Mesenchymal stem cell (in vitro differentiated cells and primary cell): ENCODE measurements around the gene AMZ1.

ENCODE experiments used
- DNase-seq: peaks from one replicate; pipeline ENCODE4 v3.0.0-alpha.2; 2013
- H2AFZ ChIP-seq: one replicate; pipeline ENCODE4 v1.6.1; 2013; ENCODE audit warnings: low read depth, mild to moderate bottlenecking, control low read depth, inconsistent platforms, low read length, moderate library complexity
- H2AK5ac ChIP-seq: 2 replicates; pipeline ENCODE4 v1.6.1; 2013; ENCODE audit warnings: low read length, moderate library complexity, mild to moderate bottlenecking, inconsistent platforms; ENCODE audit not compliant: severe bottlenecking
- H2BK120ac ChIP-seq: one replicate; pipeline ENCODE4 v1.6.1; 2013; ENCODE audit warnings: low read depth, mild to moderate bottlenecking, inconsistent platforms, low read length, moderate library complexity
- H2BK12ac ChIP-seq, 2 experiments: one replicate each; pipeline ENCODE4 v1.6.1; 2013; ENCODE audit warnings: inconsistent platforms in 2 of 2, low read length in 2 of 2, mild to moderate bottlenecking in 2 of 2, moderate library complexity in 2 of 2, control low read depth in 1 of 2
- H2BK15ac ChIP-seq: one replicate; pipeline ENCODE4 v1.6.1; 2013; ENCODE audit warnings: mild to moderate bottlenecking, low read depth, inconsistent platforms; ENCODE audit not compliant: poor library complexity, severe bottlenecking
- H2BK5ac ChIP-seq: 2 replicates; pipeline ENCODE4 v1.6.1; 2013; ENCODE audit warnings: low read depth, mild to moderate bottlenecking, low read length, control low read depth, inconsistent platforms; ENCODE audit not compliant: poor library complexity, severe bottlenecking
- H3K14ac ChIP-seq, 2 experiments: one replicate each; pipeline ENCODE4 v1.6.1; 2013; ENCODE audit warnings: inconsistent platforms in 2 of 2, low read length in 2 of 2, control low read depth in 1 of 2, mild to moderate bottlenecking in 1 of 2, moderate library complexity in 1 of 2
- H3K18ac ChIP-seq, 2 experiments: one replicate each; pipeline ENCODE4 v1.6.1; 2013; ENCODE audit warnings: inconsistent platforms in 2 of 2, low read length in 2 of 2, control low read depth in 1 of 2, low read depth in 1 of 2, mild to moderate bottlenecking in 1 of 2
- H3K23ac ChIP-seq, 2 experiments: one replicate each; pipeline ENCODE4 v1.6.1; 2013; ENCODE audit warnings: inconsistent platforms in 2 of 2, low read length in 2 of 2, mild to moderate bottlenecking in 2 of 2, moderate library complexity in 2 of 2, control low read depth in 1 of 2
- H3K27ac ChIP-seq: 2 replicates; pipeline ENCODE4 v1.5.1; 2013; ENCODE audit warnings: mild to moderate bottlenecking, moderate library complexity, low read length, control low read depth, inconsistent platforms; ENCODE audit not compliant: poor library complexity, severe bottlenecking
- H3K27me3 ChIP-seq, 2 experiments: 2 replicates each; pipeline versions ENCODE4 v1.6.1 to v1.7.0; 2013; ENCODE audit warnings: low read length in 2 of 2, mild to moderate bottlenecking in 2 of 2, moderate library complexity in 2 of 2, control low read depth in 1 of 2, inconsistent platforms in 1 of 2; ENCODE audit not compliant: control insufficient read depth in 1 of 2, insufficient read depth in 1 of 2
- H3K36me3 ChIP-seq, 2 experiments: 2 replicates each; pipeline versions ENCODE4 v1.6.1 to v1.7.0; 2013; ENCODE audit warnings: low read length in 2 of 2, control low read depth in 1 of 2, inconsistent platforms in 1 of 2, low read depth in 1 of 2, mild to moderate bottlenecking in 1 of 2; ENCODE audit not compliant: insufficient read depth in 2 of 2, control insufficient read depth in 1 of 2
- H3K4ac ChIP-seq, 2 experiments: one replicate each; pipeline ENCODE4 v1.6.1; 2013; ENCODE audit warnings: inconsistent platforms in 2 of 2, low read length in 2 of 2, mild to moderate bottlenecking in 2 of 2, moderate library complexity in 2 of 2, control low read depth in 1 of 2, low read depth in 1 of 2
- H3K4me1 ChIP-seq: 2 replicates; pipeline ENCODE4 v1.6.1; 2013; ENCODE audit warnings: low read depth, low read length, control low read depth; ENCODE audit not compliant: control insufficient read depth, insufficient read depth
- H3K4me2 ChIP-seq: 2 replicates; pipeline ENCODE4 v1.6.1; 2013; ENCODE audit warnings: low read length, mild to moderate bottlenecking, inconsistent platforms; ENCODE audit not compliant: poor library complexity, severe bottlenecking
- H3K4me3 ChIP-seq, 2 experiments: 2 replicates each; pipeline versions ENCODE4 v1.5.1 to v1.7.0; 2013; ENCODE audit warnings: low read length in 2 of 2, mild to moderate bottlenecking in 2 of 2, control low read depth in 1 of 2, low read depth in 1 of 2; ENCODE audit not compliant: insufficient read depth in 1 of 2
- H3K79me1 ChIP-seq: replicated peaks from 2 replicates; pipeline ENCODE4 v1.6.1; 2013; ENCODE audit warnings: mild to moderate bottlenecking, control low read depth, low read length, inconsistent platforms; ENCODE audit not compliant: poor library complexity, severe bottlenecking
- H3K9ac ChIP-seq: 2 replicates; pipeline ENCODE4 v1.7.0; 2013; ENCODE audit warnings: mild to moderate bottlenecking, low read length, moderate library complexity
- H3K9me3 ChIP-seq: 2 replicates; pipeline ENCODE4 v1.7.0; 2013; ENCODE audit warnings: mild to moderate bottlenecking, low read length; ENCODE audit not compliant: control insufficient read depth
- H4K8ac ChIP-seq: one replicate; pipeline ENCODE4 v1.6.1; 2013; ENCODE audit warnings: inconsistent platforms, mild to moderate bottlenecking, low read length, moderate library complexity
- H4K91ac ChIP-seq: one replicate; pipeline ENCODE4 v1.6.1; 2013; ENCODE audit warnings: mild to moderate bottlenecking, low read length, inconsistent platforms
- WGBS: methylation state at CpG from one replicate; pipeline ENCODE4 v1.1.7; 2013; ENCODE audit warnings: mixed read lengths; 5-methylcytosine and 5-hydroxymethylcytosine counted together

AMZ1 gene

DNA sequence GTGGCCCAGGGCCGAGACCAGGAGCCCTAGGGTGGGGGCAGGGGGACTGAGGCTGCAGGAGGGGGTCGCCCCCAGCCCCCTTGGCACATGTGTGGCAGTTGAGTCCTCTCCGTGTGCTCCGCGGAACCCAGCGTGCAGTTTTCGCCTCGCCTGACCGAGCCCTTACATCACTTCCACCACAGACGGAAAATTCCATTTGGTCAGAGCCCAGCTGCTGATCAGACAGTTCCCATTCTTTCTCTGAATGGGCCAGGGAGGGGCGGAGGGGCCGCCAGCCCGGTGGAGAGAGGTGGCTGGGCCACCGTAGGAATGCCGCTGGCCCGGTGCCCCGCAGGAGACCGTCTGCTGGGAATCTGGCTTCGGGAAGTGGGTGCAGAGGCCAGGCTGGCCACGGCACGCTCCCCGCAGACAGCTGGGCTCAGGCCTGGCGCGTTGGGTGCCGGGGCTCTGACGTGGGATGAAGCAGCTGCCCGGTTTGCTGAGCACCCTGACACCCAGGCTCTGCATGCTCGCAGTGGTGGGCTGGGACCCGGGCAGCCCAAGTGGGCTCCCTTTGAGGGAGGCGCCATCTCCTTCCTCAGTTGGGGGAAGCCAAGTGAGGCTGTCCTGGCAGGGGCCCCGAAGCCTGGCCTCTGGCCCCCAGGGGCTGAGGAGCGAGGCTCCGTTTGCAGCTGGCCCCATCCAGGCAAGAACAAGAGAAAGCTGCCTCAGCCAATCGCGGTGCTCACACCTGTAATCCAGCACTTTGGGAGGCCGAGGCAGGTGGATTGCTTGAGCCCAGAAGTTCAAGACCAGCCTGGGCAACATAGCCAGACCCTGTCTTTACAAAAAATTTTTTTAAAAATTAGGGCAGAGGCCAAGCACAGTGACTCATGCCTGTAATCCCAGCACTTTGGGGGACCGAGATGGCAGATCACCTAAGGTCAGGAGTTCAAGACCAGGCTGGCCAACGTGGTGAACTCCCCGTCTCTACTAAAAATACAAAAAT, 46.3 kb upstream of the AMZ1 start:
- Histone ChIP-seq H3K27me3 (no peaks in the 10 kb centered on the region), H2BK15ac (no peak overlapping the region), H2BK5ac (peak overlapping the region; percentile 91), H3K14ac (peak overlapping the region in 1 of 2 experiments; percentile 85), H3K27ac (peak overlapping the region; percentile 99), H3K9me3 (no peaks in the 10 kb centered on the region), H4K91ac (peak overlapping the region; percentile 55), H3K4me2 (peak overlapping the region; percentile 18), H4K8ac (peak overlapping the region; percentile 86), H2AFZ (no peak overlapping the region), H3K18ac (peak overlapping the region; percentile 87 to 88), H3K23ac (no peak overlapping the region), H2BK12ac (peak overlapping the region in 1 of 2 experiments; percentile 59), H3K4me1 (peaks cover 85% of the 10 kb centered on the region), H3K36me3 (peaks cover 0 to 65% of the 10 kb centered on the region in 2 experiments), H2BK120ac (peak overlapping the region; percentile 88), H3K9ac (peak overlapping the region; percentile 62), H3K79me1 (no peaks in the 10 kb centered on the region), H3K4ac (peak overlapping the region; percentile 49 to 83), H2AK5ac (peak overlapping the region; percentile 57), H3K4me3 (peak overlapping the region in 1 of 2 experiments; percentile 53)
- WGBS, result 35% methylated on average over 38 of the region's 39 CpGs
- peak; percentile 98 for DNase-seq

DNA sequence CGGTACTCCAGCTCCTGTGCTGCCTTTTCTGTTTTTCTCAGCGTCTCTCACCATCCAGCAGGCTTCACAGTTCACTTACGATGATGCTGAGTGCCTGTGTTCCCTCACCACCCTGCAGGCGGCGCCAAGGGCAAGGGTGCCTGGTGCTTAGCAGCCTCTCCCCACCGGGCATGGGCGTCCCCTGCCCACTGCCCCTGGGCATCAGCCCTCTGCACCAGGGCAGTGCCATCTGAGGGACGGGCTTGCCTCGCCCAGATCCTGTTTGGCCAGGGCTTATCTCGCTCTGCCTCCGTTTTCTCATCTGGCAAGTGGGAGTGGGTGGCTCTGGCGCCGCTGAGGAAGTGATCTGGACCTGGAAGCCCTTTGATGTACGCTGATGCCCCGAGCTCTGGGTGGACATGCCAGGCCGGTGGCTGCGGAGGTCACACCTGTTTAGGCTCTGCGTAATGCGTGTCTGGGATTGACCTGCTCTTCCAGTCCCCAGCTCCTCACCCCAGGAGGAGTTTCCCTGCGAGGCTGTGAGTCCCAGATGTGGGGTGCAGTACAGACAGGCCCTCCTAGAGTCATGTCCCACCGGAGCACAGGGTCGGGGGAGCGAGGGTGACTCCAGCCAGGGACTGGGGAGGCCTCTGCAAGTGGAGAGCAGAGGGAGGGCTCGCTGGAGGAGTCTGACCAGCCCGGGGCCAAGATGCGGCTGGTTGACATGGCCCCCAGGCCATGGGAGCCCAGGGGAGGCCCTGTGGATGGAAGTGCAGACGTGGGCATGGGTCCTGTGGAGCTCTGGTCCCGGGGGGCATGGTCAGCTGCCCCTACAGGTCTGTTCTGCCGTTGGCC, 44.4 kb upstream of the AMZ1 start:
- H2AK5ac ChIP-seq, result peak overlapping the region; percentile 87
- no peak overlapping the region for H3K4me2 ChIP-seq

DNA sequence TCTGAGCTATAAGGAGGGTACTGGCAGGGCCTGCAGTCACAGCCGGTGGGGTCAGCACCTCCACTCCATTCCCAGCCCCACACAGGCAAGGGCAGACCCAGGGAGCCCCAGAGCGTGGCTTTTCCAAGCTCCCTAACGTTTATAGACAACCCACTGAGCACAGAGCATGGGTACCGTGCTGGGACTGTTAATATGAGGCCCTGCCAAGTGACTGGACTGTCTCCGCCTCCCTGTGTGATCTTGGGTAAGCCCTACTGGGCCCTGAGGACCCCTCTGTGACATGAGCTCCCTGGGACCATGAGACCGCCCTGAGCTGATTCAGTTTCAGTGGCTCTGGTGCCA, 43.8 kb upstream of the AMZ1 start:
- Histone ChIP-seq H3K4me2 (no peak overlapping the region), H4K8ac (peak overlapping the region; percentile 46), H3K4me3 (no peak overlapping the region), H2BK15ac (peak overlapping the region; percentile 26), H3K9ac (no peak overlapping the region), H2BK12ac (peak overlapping the region in 1 of 2 experiments; percentile 87), H3K79me1 (peaks cover 5% of the 10 kb centered on the region), H3K9me3 (no peaks in the 10 kb centered on the region), H2AK5ac (peak overlapping the region; percentile 87), H3K27me3 (no peaks in the 10 kb centered on the region), H2BK120ac (no peak overlapping the region), H4K91ac (peak overlapping the region; percentile 34), H2BK5ac (no peak overlapping the region), H3K18ac (peak overlapping the region in 1 of 2 experiments; percentile 71), H3K27ac (peak overlapping the region; percentile 70), H3K4ac (peak overlapping the region in 1 of 2 experiments; percentile 18), H3K36me3 (peaks cover 13 to 76% of the 10 kb centered on the region in 2 experiments), H3K14ac (peak overlapping the region in 1 of 2 experiments; percentile 61), H3K4me1 (peaks cover 72% of the 10 kb centered on the region), H2AFZ (no peak overlapping the region), H3K23ac (no peak overlapping the region)
- WGBS, result 79% methylated on average over 6 of the region's 6 CpGs
- DNase-seq, result no peak

More for the DNA sequence above, 44.4 kb upstream of the AMZ1 start:
- Histone ChIP-seq H3K4ac (peak overlapping the region in 1 of 2 experiments; percentile 36), H3K4me1 (peaks cover 75% of the 10 kb centered on the region), H2BK120ac (peak overlapping the region; percentile 9), H3K14ac (peak overlapping the region in 1 of 2 experiments; percentile 35), H2BK5ac (peak overlapping the region; percentile 59), H3K23ac (no peak overlapping the region), H2BK15ac (peak overlapping the region; percentile 26), H3K18ac (peak overlapping the region; percentile 48 to 80), H3K9me3 (no peaks in the 10 kb centered on the region), H3K79me1 (peaks cover 5% of the 10 kb centered on the region), H2BK12ac (peak overlapping the region; percentile 45 to 49), H3K9ac (no peak overlapping the region), H4K91ac (peak overlapping the region; percentile 80), H3K27me3 (no peaks in the 10 kb centered on the region), H2AFZ (no peak overlapping the region), H3K4me3 (no peak overlapping the region), H3K36me3 (peaks cover 13 to 75% of the 10 kb centered on the region in 2 experiments), H4K8ac (peak overlapping the region; percentile 64), H3K27ac (peak overlapping the region; percentile 70)
- WGBS, result 92% methylated on average over 29 of the region's 29 CpGs
- DNase-seq, result no peak
